Hematopoietic multipotent progenitor cell treated with erythropoietin and hydrocortisone succinate and interleukin-3 and kit ligand, for 15 days (in vitro differentiated cells): Measurements from ENCODE around the gene PIAS3.
"Not testable (repeated sequence)": the region's sequence is repeated elsewhere in the genome, so short reads cannot be mapped to it uniquely, and the experiment has no call there.

Experiments
- DNase-seq: peaks from one replicate; pipeline ENCODE4 v3.0.0-alpha.2; 2015; ENCODE audit warnings: low spot score

PIAS3 gene

GRCh38 chr1:145874646-145875045 is 15.8 kb upstream of the PIAS3 start:
- no peak for DNase-seq

- no peak for DNase-seq
Observed at GRCh38 chr1:145871994-145872924, 13.4 kb upstream of the PIAS3 start.

GRCh38 chr1:145868232-145868631 is 9.4 kb upstream of the PIAS3 start:
- no peak for DNase-seq

GRCh38 chr1:145863282-145864018 is 4.6 kb upstream of the PIAS3 start:
- DNase-seq, result no peak

- peak; percentile 50 for DNase-seq
Observed at GRCh38 chr1:145859491-145860023, 676 bp upstream of the PIAS3 start.

- DNase-seq, result peak; percentile 32
Observed at GRCh38 chr1:145858238-145858900, 512 bp downstream of the PIAS3 start.

GRCh38 chr1:145857170-145857569 is 1.7 kb downstream of the PIAS3 start:
- DNase-seq, result no peak

- DNase-seq, result no peak
Observed at GRCh38 chr1:145855426-145855948, 3.4 kb downstream of the PIAS3 start.

- DNase-seq, result no peak
Observed at GRCh38 chr1:145849356-145850160, 9.3 kb downstream of the PIAS3 start.

- no peak for DNase-seq
Observed at GRCh38 chr1:145847827-145848226, 11.1 kb downstream of the PIAS3 start.

GRCh38 chr1:145846201-145846612 is 12.7 kb downstream of the PIAS3 start:
- peak; percentile 48 for DNase-seq

- DNase-seq, result peak; percentile 84
Observed at GRCh38 chr1:145845514-145846161, 13.2 kb downstream of the PIAS3 start, which contains the start of gene NUDT17. TSS of gene NUDT17 (plus strand) at chr1:145845630. CDS start at chr1:145845641, 11 bp downstream.

- no peak for DNase-seq
Observed at GRCh38 chr1:145845144-145845513, 13.8 kb downstream of the PIAS3 start.

GRCh38 chr1:145843031-145843430 is 15.8 kb downstream of the PIAS3 start:
- DNase-seq, result no peak

GRCh38 chr1:145837656-145838055 is 21.2 kb downstream of the PIAS3 start:
- no peak for DNase-seq

- DNase-seq, result not testable (repeated sequence)
Observed at GRCh38 chr1:145830810-145831209, 28.1 kb downstream of the PIAS3 start.

GRCh38 chr1:145828367-145829026 is 30.4 kb downstream of the PIAS3 start:
- DNase-seq, result peak; percentile 81

GRCh38 chr1:145827966-145828365 is 30.9 kb downstream of the PIAS3 start:
- DNase-seq, result no peak

- peak; percentile 21 for DNase-seq
Observed at GRCh38 chr1:145826030-145826429, 32.9 kb downstream of the PIAS3 start.

- peak; percentile 34 for DNase-seq
Observed at GRCh38 chr1:145824499-145824842, 34.4 kb downstream of the PIAS3 start.
